ENCODE measurements around the gene DENND2A.
"Not testable (repeated sequence)": the region's sequence is repeated elsewhere in the genome, so short reads cannot be mapped to it uniquely, and the experiment has no call there.

DNA sequence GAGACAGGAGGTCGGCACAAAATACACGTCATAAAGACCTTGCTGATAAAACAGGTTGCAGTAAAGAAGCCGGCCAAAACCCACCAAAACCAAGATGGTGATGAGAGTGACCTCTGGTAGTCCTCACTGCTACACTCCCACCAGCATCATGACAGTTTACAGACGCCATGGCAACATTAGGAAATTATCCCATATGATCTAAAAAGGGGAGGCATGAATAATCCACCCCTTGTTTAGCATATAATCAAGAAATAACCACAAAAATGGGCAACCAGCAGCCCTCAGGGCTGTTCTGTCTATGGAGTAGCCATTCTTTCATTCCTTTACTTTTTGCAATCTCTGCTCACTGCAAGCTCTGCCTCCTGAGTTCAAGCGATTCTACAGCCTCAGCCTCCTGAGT, 74.9 kb downstream of the DENND2A start:
- TF ChIP-seq CBFB (CRISPR knock-in tag; IDR thresholded peaks at IDR 0.05; ENCODE audit: low read depth); MYBL2 (CRISPR knock-in tag; IDR thresholded peaks at IDR 0.05); JUN (CRISPR knock-in tag; IDR thresholded peaks at IDR 0.05); SMAD4 (CRISPR knock-in tag; IDR thresholded peaks at IDR 0.05); CREB1 (CRISPR knock-in tag; IDR thresholded peaks at IDR 0.05): not testable (repeated sequence)
- TF ChIP-seq, protein P1, sequence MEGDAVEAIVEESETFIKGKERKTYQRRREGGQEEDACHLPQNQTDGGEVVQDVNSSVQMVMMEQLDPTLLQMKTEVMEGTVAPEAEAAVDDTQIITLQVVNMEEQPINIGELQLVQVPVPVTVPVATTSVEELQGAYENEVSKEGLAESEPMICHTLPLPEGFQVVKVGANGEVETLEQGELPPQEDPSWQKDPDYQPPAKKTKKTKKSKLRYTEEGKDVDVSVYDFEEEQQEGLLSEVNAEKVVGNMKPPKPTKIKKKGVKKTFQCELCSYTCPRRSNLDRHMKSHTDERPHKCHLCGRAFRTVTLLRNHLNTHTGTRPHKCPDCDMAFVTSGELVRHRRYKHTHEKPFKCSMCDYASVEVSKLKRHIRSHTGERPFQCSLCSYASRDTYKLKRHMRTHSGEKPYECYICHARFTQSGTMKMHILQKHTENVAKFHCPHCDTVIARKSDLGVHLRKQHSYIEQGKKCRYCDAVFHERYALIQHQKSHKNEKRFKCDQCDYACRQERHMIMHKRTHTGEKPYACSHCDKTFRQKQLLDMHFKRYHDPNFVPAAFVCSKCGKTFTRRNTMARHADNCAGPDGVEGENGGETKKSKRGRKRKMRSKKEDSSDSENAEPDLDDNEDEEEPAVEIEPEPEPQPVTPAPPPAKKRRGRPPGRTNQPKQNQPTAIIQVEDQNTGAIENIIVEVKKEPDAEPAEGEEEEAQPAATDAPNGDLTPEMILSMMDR (IDR thresholded peaks at IDR 0.05), result not testable (repeated sequence)
- TF ChIP-seq, protein P2, sequence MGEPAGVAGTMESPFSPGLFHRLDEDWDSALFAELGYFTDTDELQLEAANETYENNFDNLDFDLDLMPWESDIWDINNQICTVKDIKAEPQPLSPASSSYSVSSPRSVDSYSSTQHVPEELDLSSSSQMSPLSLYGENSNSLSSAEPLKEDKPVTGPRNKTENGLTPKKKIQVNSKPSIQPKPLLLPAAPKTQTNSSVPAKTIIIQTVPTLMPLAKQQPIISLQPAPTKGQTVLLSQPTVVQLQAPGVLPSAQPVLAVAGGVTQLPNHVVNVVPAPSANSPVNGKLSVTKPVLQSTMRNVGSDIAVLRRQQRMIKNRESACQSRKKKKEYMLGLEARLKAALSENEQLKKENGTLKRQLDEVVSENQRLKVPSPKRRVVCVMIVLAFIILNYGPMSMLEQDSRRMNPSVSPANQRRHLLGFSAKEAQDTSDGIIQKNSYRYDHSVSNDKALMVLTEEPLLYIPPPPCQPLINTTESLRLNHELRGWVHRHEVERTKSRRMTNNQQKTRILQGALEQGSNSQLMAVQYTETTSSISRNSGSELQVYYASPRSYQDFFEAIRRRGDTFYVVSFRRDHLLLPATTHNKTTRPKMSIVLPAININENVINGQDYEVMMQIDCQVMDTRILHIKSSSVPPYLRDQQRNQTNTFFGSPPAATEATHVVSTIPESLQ (CRISPR knock-in tag; IDR thresholded peaks at IDR 0.05), result not testable (repeated sequence)
